Measurements from ENCODE around the gene TRHDE.

DNA sequence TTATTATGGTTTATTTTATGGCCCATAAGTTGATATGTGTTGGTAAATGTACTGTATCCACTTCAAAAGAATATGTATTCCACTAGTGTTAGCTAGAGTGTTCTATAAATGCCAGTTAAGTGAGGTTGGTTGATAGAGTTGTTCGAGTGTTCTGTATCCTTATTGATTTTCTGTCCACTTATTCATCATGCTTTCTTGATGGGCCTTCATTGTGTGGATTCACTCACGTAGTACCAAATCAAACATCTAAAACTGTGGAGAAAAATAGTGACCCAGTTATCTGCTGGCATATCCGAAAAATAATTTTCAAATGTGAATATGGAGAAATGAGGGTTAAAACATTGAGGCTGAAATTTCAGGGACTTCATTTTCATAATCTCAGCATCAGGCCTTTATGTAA is 230.4 kb downstream of the TRHDE start:
- TF ChIP-seq, protein P1, sequence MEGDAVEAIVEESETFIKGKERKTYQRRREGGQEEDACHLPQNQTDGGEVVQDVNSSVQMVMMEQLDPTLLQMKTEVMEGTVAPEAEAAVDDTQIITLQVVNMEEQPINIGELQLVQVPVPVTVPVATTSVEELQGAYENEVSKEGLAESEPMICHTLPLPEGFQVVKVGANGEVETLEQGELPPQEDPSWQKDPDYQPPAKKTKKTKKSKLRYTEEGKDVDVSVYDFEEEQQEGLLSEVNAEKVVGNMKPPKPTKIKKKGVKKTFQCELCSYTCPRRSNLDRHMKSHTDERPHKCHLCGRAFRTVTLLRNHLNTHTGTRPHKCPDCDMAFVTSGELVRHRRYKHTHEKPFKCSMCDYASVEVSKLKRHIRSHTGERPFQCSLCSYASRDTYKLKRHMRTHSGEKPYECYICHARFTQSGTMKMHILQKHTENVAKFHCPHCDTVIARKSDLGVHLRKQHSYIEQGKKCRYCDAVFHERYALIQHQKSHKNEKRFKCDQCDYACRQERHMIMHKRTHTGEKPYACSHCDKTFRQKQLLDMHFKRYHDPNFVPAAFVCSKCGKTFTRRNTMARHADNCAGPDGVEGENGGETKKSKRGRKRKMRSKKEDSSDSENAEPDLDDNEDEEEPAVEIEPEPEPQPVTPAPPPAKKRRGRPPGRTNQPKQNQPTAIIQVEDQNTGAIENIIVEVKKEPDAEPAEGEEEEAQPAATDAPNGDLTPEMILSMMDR (IDR thresholded peaks at IDR 0.05): no peak
- TF ChIP-seq POLR2AphosphoS5 (IDR thresholded peaks at IDR 0.05) (no peak), POLR2A (IDR thresholded peaks at IDR 0.05) (no peak)

Data from breast epithelium (tissue), 3 donors.